T-helper 1 cell treated with Interleukin-12 subunit alpha and Interleukin-12 subunit beta and Interleukin-4 antibody, amounts not matched to agents 30 μg/mL and 1 μg/mL, for 36 hours (primary cell): ENCODE results near the gene HRH3.

ENCODE experiments used
- H3K27ac Mint-ChIP-seq: one replicate; pipeline ENCODE4 v1.8.0; 2021; ENCODE audit warnings: mild to moderate bottlenecking, mixed read lengths
- H3K27me3 Mint-ChIP-seq: one replicate; pipeline ENCODE4 v1.8.0; 2021; ENCODE audit warnings: low read depth, mixed read lengths
- H3K36me3 Mint-ChIP-seq: one replicate; pipeline ENCODE4 v1.8.0; 2021; ENCODE audit warnings: low read depth, mixed read lengths
- H3K4me1 Mint-ChIP-seq: one replicate; pipeline ENCODE4 v1.8.0; 2021; ENCODE audit warnings: low read depth, mixed read lengths
- H3K4me3 Mint-ChIP-seq: one replicate; pipeline ENCODE4 v1.8.0; 2021; ENCODE audit warnings: mild to moderate bottlenecking, moderate library complexity, mixed read lengths
- H3K9me3 Mint-ChIP-seq: one replicate; pipeline ENCODE4 v1.8.0; 2021; ENCODE audit warnings: mixed read lengths

HRH3 gene

GRCh38 chr20:62253398-62253797 lies 33.3 kb upstream of the HRH3 start:
- Mint-ChIP-seq H3K36me3 (peaks cover 3% of the 10 kb centered on the region), H3K9me3 (no peaks in the 10 kb centered on the region), H3K4me3 (no peak overlapping the region), H3K27ac (no peak overlapping the region), H3K4me1 (peaks cover 2% of the 10 kb centered on the region), H3K27me3 (no peaks in the 10 kb centered on the region)

- H3K4me3 Mint-ChIP-seq, result no peak overlapping the region
- H3K9me3 Mint-ChIP-seq, result no peaks in the 10 kb centered on the region
- no peaks in the 10 kb centered on the region for H3K27me3 Mint-ChIP-seq
- H3K27ac Mint-ChIP-seq, result no peak overlapping the region
- peaks cover 3% of the 10 kb centered on the region for H3K36me3 Mint-ChIP-seq
- H3K4me1 Mint-ChIP-seq, result peaks cover 2% of the 10 kb centered on the region
These were observed 32.4 kb upstream of the HRH3 start for GRCh38 chr20:62252342-62252966.

- Mint-ChIP-seq H3K27me3 (no peaks in the 10 kb centered on the region), H3K36me3 (no peaks in the 10 kb centered on the region), H3K9me3 (no peaks in the 10 kb centered on the region), H3K4me3 (no peak overlapping the region), H3K4me1 (peaks cover 2% of the 10 kb centered on the region), H3K27ac (no peak overlapping the region)
These were observed 28.9 kb upstream of the HRH3 start for GRCh38 chr20:62248890-62249560.

GRCh38 chr20:62246872-62247652 lies 27.0 kb upstream of the HRH3 start:
- Mint-ChIP-seq H3K27me3 (no peaks in the 10 kb centered on the region), H3K36me3 (no peaks in the 10 kb centered on the region), H3K27ac (no peak overlapping the region), H3K4me1 (no peaks in the 10 kb centered on the region), H3K9me3 (no peaks in the 10 kb centered on the region), H3K4me3 (no peak overlapping the region)

- Mint-ChIP-seq H3K27ac (no peak overlapping the region), H3K4me3 (no peak overlapping the region), H3K27me3 (no peaks in the 10 kb centered on the region), H3K9me3 (no peaks in the 10 kb centered on the region), H3K4me1 (peaks cover 4% of the 10 kb centered on the region), H3K36me3 (no peaks in the 10 kb centered on the region)
These were observed 26.4 kb upstream of the HRH3 start for GRCh38 chr20:62246431-62246830.

GRCh38 chr20:62245911-62246280 lies 25.8 kb upstream of the HRH3 start:
- no peak overlapping the region for H3K4me3 Mint-ChIP-seq
- H3K4me1 Mint-ChIP-seq, result peaks cover 5% of the 10 kb centered on the region
- no peak overlapping the region for H3K27ac Mint-ChIP-seq
- H3K9me3 Mint-ChIP-seq, result no peaks in the 10 kb centered on the region
- no peaks in the 10 kb centered on the region for H3K27me3 Mint-ChIP-seq
- no peaks in the 10 kb centered on the region for H3K36me3 Mint-ChIP-seq

GRCh38 chr20:62244644-62245108 lies 24.6 kb upstream of the HRH3 start:
- peaks cover 3% of the 10 kb centered on the region for H3K36me3 Mint-ChIP-seq
- no peak overlapping the region for H3K27ac Mint-ChIP-seq
- H3K4me1 Mint-ChIP-seq, result peaks cover 11% of the 10 kb centered on the region
- H3K27me3 Mint-ChIP-seq, result no peaks in the 10 kb centered on the region
- H3K9me3 Mint-ChIP-seq, result no peaks in the 10 kb centered on the region
- no peak overlapping the region for H3K4me3 Mint-ChIP-seq

GRCh38 chr20:62243906-62244515 lies 23.9 kb upstream of the HRH3 start:
- Mint-ChIP-seq H3K36me3 (peaks cover 3% of the 10 kb centered on the region), H3K27me3 (no peaks in the 10 kb centered on the region), H3K27ac (no peak overlapping the region), H3K4me1 (peaks cover 13% of the 10 kb centered on the region), H3K4me3 (no peak overlapping the region), H3K9me3 (no peaks in the 10 kb centered on the region)

GRCh38 chr20:62243106-62243505 lies 23.0 kb upstream of the HRH3 start:
- peaks cover 3% of the 10 kb centered on the region for H3K36me3 Mint-ChIP-seq
- no peaks in the 10 kb centered on the region for H3K9me3 Mint-ChIP-seq
- no peaks in the 10 kb centered on the region for H3K27me3 Mint-ChIP-seq
- no peak overlapping the region for H3K27ac Mint-ChIP-seq
- H3K4me1 Mint-ChIP-seq, result peaks cover 13% of the 10 kb centered on the region
- no peak overlapping the region for H3K4me3 Mint-ChIP-seq

GRCh38 chr20:62242176-62242575 lies 22.1 kb upstream of the HRH3 start:
- Mint-ChIP-seq H3K27me3 (no peaks in the 10 kb centered on the region), H3K4me3 (no peak overlapping the region), H3K36me3 (peaks cover 3% of the 10 kb centered on the region), H3K9me3 (no peaks in the 10 kb centered on the region), H3K4me1 (peaks cover 20% of the 10 kb centered on the region), H3K27ac (no peak overlapping the region)

- Mint-ChIP-seq H3K27ac (peak overlapping the region; percentile 26), H3K9me3 (no peaks in the 10 kb centered on the region), H3K27me3 (no peaks in the 10 kb centered on the region), H3K4me3 (no peak overlapping the region), H3K36me3 (peaks cover 3% of the 10 kb centered on the region), H3K4me1 (peaks cover 20% of the 10 kb centered on the region)
These were observed 21.4 kb upstream of the HRH3 start for GRCh38 chr20:62241506-62241905.

GRCh38 chr20:62240020-62240685 lies 20.1 kb upstream of the HRH3 start:
- Mint-ChIP-seq H3K9me3 (no peaks in the 10 kb centered on the region), H3K27ac (no peak overlapping the region), H3K27me3 (no peaks in the 10 kb centered on the region), H3K4me1 (peaks cover 20% of the 10 kb centered on the region), H3K4me3 (peak overlapping the region; percentile 59), H3K36me3 (peaks cover 3% of the 10 kb centered on the region)

GRCh38 chr20:62239278-62239879 lies 19.3 kb upstream of the HRH3 start:
- H3K4me3 Mint-ChIP-seq, result peak overlapping the region; percentile 76
- peaks cover 3% of the 10 kb centered on the region for H3K36me3 Mint-ChIP-seq
- peaks cover 20% of the 10 kb centered on the region for H3K4me1 Mint-ChIP-seq
- no peaks in the 10 kb centered on the region for H3K9me3 Mint-ChIP-seq
- H3K27me3 Mint-ChIP-seq, result no peaks in the 10 kb centered on the region
- peak overlapping the region; percentile 63 for H3K27ac Mint-ChIP-seq
